Erythroblast (primary cell): ENCODE measurements around the gene CEPT1.

Source experiments
- GATA1 ChIP-seq: IDR thresholded peaks from 2 replicates; pipeline ENCODE4 v1.6.1; 2011; ENCODE audit warnings: low read depth, mild to moderate bottlenecking, control low read depth, low read length, moderate library complexity
- POLR2A ChIP-seq: IDR thresholded peaks from 2 replicates; pipeline ENCODE4 v1.6.1; 2011; ENCODE audit warnings: mild to moderate bottlenecking, low read length

DNA sequence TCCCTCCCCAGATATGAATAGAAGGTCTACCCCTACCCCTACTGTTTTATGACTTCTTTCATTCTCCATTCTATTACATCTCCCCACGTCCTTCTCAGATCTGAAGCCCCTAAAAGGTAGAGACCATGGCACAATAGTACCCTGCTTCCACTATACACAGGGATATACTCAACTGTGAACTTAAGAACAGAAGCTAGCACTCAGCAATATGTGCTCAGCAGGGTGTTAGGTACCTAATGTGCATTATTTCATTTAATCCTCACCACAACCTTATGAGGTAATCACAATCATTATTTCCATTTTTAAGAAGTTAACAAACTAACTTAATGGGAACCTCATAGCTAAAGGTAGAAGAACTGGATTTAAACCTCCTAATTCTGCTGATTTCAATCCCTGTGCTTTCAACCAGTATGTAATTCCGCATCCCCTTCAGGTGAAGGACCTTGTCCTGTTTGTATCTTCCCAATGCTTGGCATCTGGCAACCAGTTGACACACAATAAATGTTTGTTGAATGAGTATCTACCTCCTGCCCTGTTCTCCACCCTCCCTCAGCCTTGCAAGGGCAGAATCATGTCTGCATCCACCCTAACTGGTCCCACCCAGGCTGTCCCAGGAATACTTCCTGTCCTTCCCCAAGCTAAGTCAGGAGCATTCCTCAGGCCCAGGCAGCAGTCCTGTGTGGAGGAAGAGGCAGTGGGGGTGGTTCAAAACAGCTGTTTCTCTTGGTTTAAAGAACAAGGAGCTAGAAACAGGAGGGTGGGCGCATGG is 53.9 kb downstream of the CEPT1 start:
- TF ChIP-seq POLR2A (no peak), GATA1 (no peak)
